ENCODE data around the gene TTC9B.
"Not testable (repeated sequence)": the region's sequence is repeated elsewhere in the genome, so short reads cannot be mapped to it uniquely, and the experiment has no call there.

DNA sequence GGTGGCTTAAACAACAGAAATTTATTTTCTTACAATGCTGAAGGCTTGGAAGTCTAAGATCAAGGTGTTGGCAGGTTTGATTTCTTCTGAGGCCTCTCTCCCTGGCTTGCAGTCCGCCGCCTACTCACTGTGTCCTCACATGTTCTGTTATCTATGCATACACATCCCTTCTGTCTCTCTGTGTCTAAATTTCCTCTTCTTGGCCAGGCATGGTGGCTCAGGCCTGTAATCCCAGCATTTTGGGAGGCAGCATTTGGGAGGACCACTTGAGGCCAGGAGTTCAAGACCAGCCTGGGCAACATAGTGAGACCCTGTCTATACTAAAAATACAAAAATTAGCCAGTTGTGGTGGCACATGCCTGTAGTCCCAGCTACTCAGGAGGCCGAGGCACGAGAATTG, 46.9 kb downstream of the TTC9B start:
- TF ChIP-seq POLR2A, EP300, POLR2AphosphoS5 (IDR thresholded peaks at IDR 0.05): not testable (repeated sequence)
- TF ChIP-seq, protein P1, sequence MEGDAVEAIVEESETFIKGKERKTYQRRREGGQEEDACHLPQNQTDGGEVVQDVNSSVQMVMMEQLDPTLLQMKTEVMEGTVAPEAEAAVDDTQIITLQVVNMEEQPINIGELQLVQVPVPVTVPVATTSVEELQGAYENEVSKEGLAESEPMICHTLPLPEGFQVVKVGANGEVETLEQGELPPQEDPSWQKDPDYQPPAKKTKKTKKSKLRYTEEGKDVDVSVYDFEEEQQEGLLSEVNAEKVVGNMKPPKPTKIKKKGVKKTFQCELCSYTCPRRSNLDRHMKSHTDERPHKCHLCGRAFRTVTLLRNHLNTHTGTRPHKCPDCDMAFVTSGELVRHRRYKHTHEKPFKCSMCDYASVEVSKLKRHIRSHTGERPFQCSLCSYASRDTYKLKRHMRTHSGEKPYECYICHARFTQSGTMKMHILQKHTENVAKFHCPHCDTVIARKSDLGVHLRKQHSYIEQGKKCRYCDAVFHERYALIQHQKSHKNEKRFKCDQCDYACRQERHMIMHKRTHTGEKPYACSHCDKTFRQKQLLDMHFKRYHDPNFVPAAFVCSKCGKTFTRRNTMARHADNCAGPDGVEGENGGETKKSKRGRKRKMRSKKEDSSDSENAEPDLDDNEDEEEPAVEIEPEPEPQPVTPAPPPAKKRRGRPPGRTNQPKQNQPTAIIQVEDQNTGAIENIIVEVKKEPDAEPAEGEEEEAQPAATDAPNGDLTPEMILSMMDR (IDR thresholded peaks at IDR 0.05), result not testable (repeated sequence)

Data from stomach (tissue), 4 donors.